ENCODE measurements around the gene ZBTB33. TPM values are rescaled to one million over a fixed set of nuclear protein-coding genes. Genes with fewer than 3 reads are reported as not detected.

The ZBTB33 gene
- total RNA-seq, 1 experiment from 2014 or later, result 16.2 TPM

DNA sequence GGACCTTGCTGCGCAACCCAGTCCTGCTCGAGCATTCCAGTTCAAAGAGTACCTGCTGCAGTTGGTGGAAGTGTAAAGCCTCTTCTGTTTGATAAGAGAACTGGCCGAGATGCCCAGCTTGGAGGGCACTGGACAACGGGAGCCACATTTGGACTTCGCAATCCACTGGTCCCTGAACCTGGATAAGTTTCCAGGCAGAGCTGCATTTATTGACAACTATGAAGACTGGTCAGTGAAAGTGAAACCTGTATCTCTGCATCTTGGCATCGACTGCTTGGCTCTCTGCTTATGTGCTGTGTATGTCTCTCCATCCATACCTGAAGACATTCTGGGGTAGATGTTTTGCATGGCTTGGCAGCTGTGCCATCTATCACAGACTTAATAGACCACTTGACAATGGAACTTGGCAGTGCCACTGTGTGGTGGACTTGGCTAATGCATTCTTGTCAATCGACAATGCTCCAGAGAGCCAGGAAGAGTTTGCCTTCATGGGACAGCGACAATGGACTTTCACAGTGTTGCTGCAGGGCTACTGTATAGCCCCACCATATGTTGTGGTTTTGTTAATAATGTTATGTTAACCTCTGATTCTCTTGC is 43.5 kb upstream of the ZBTB33 start:
- Mint-ChIP-seq H3K4me1 (no peaks in the 10 kb centered on the region), H3K4me3 (no peak overlapping the region), H3K36me3 (no peaks in the 10 kb centered on the region), H3K27me3 (ENCODE audit: low read depth) (no peaks in the 10 kb centered on the region), H3K27ac (no peak overlapping the region), H3K9me3 (no peaks in the 10 kb centered on the region)
- ATAC-seq, result no peak
- TF ChIP-seq ZNF416 (CRISPR knock-in tag; IDR thresholded peaks at IDR 0.05) (no peak), NFYB (CRISPR knock-in tag; conservative IDR thresholded peaks at IDR 0.05; ENCODE audit: low read depth) (no peak), OVOL2 (CRISPR knock-in tag; IDR thresholded peaks at IDR 0.05; ENCODE audit: borderline replicate concordance) (no peak), ZNF423 (CRISPR knock-in tag; IDR thresholded peaks at IDR 0.05) (no peak), ELF4 (CRISPR knock-in tag; IDR thresholded peaks at IDR 0.05; ENCODE audit: low read depth) (no peak), KAT7 (CRISPR knock-in tag; IDR thresholded peaks at IDR 0.05; ENCODE audit: borderline replicate concordance) (no peak), RELA (CRISPR knock-in tag; IDR thresholded peaks at IDR 0.05; ENCODE audit: borderline replicate concordance) (no peak), GABPB1 (CRISPR knock-in tag; IDR thresholded peaks at IDR 0.05) (no peak), CREM (CRISPR knock-in tag; IDR thresholded peaks at IDR 0.05) (no peak), ZNF138 (CRISPR knock-in tag; conservative IDR thresholded peaks at IDR 0.05) (no peak)
- TF ChIP-seq, protein P1, sequence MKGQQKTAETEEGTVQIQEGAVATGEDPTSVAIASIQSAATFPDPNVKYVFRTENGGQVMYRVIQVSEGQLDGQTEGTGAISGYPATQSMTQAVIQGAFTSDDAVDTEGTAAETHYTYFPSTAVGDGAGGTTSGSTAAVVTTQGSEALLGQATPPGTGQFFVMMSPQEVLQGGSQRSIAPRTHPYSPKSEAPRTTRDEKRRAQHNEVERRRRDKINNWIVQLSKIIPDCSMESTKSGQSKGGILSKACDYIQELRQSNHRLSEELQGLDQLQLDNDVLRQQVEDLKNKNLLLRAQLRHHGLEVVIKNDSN (CRISPR knock-in tag; IDR thresholded peaks at IDR 0.05), result no peak
- TF ChIP-seq, protein P2, sequence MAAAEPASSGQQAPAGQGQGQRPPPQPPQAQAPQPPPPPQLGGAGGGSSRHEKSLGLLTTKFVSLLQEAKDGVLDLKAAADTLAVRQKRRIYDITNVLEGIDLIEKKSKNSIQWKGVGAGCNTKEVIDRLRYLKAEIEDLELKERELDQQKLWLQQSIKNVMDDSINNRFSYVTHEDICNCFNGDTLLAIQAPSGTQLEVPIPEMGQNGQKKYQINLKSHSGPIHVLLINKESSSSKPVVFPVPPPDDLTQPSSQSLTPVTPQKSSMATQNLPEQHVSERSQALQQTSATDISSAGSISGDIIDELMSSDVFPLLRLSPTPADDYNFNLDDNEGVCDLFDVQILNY (CRISPR knock-in tag; IDR thresholded peaks at IDR 0.05), result no peak
- TF ChIP-seq, protein P3, sequence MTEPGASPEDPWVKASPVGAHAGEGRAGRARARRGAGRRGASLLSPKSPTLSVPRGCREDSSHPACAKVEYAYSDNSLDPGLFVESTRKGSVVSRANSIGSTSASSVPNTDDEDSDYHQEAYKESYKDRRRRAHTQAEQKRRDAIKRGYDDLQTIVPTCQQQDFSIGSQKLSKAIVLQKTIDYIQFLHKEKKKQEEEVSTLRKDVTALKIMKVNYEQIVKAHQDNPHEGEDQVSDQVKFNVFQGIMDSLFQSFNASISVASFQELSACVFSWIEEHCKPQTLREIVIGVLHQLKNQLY (CRISPR knock-in tag; IDR thresholded peaks at IDR 0.05), result no peak
- TF ChIP-seq, protein P4, sequence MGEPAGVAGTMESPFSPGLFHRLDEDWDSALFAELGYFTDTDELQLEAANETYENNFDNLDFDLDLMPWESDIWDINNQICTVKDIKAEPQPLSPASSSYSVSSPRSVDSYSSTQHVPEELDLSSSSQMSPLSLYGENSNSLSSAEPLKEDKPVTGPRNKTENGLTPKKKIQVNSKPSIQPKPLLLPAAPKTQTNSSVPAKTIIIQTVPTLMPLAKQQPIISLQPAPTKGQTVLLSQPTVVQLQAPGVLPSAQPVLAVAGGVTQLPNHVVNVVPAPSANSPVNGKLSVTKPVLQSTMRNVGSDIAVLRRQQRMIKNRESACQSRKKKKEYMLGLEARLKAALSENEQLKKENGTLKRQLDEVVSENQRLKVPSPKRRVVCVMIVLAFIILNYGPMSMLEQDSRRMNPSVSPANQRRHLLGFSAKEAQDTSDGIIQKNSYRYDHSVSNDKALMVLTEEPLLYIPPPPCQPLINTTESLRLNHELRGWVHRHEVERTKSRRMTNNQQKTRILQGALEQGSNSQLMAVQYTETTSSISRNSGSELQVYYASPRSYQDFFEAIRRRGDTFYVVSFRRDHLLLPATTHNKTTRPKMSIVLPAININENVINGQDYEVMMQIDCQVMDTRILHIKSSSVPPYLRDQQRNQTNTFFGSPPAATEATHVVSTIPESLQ (CRISPR knock-in tag; IDR thresholded peaks at IDR 0.05), result no peak
- TF ChIP-seq, protein P5, sequence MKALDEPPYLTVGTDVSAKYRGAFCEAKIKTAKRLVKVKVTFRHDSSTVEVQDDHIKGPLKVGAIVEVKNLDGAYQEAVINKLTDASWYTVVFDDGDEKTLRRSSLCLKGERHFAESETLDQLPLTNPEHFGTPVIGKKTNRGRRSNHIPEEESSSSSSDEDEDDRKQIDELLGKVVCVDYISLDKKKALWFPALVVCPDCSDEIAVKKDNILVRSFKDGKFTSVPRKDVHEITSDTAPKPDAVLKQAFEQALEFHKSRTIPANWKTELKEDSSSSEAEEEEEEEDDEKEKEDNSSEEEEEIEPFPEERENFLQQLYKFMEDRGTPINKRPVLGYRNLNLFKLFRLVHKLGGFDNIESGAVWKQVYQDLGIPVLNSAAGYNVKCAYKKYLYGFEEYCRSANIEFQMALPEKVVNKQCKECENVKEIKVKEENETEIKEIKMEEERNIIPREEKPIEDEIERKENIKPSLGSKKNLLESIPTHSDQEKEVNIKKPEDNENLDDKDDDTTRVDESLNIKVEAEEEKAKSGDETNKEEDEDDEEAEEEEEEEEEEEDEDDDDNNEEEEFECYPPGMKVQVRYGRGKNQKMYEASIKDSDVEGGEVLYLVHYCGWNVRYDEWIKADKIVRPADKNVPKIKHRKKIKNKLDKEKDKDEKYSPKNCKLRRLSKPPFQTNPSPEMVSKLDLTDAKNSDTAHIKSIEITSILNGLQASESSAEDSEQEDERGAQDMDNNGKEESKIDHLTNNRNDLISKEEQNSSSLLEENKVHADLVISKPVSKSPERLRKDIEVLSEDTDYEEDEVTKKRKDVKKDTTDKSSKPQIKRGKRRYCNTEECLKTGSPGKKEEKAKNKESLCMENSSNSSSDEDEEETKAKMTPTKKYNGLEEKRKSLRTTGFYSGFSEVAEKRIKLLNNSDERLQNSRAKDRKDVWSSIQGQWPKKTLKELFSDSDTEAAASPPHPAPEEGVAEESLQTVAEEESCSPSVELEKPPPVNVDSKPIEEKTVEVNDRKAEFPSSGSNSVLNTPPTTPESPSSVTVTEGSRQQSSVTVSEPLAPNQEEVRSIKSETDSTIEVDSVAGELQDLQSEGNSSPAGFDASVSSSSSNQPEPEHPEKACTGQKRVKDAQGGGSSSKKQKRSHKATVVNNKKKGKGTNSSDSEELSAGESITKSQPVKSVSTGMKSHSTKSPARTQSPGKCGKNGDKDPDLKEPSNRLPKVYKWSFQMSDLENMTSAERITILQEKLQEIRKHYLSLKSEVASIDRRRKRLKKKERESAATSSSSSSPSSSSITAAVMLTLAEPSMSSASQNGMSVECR (CRISPR knock-in tag; IDR thresholded peaks at IDR 0.05; ENCODE audit: borderline replicate concordance), result no peak
- TF ChIP-seq, protein P6, sequence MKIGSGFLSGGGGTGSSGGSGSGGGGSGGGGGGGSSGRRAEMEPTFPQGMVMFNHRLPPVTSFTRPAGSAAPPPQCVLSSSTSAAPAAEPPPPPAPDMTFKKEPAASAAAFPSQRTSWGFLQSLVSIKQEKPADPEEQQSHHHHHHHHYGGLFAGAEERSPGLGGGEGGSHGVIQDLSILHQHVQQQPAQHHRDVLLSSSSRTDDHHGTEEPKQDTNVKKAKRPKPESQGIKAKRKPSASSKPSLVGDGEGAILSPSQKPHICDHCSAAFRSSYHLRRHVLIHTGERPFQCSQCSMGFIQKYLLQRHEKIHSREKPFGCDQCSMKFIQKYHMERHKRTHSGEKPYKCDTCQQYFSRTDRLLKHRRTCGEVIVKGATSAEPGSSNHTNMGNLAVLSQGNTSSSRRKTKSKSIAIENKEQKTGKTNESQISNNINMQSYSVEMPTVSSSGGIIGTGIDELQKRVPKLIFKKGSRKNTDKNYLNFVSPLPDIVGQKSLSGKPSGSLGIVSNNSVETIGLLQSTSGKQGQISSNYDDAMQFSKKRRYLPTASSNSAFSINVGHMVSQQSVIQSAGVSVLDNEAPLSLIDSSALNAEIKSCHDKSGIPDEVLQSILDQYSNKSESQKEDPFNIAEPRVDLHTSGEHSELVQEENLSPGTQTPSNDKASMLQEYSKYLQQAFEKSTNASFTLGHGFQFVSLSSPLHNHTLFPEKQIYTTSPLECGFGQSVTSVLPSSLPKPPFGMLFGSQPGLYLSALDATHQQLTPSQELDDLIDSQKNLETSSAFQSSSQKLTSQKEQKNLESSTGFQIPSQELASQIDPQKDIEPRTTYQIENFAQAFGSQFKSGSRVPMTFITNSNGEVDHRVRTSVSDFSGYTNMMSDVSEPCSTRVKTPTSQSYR (CRISPR knock-in tag; IDR thresholded peaks at IDR 0.05), result no peak
- ChIA-PET POLR2A (no interaction called here), CTCF (no interaction called here)
- no peak for DNase-seq (ENCODE audit: low spot score)
